ENCODE results near the gene KISS1.
A peak's percentile ranks its signal among the peaks of the same experiment; 100 is the strongest.

KISS1 gene

GRCh38 chr1:204216236-204216635, 19.9 kb upstream of the KISS1 start:
- Histone ChIP-seq H3K27me3 (ENCODE audit: control insufficient read depth, insufficient read depth, low read length) (peaks cover 11% of the 10 kb centered on the region), H3K4me1 (ENCODE audit: control insufficient read depth, insufficient read depth, low read length) (no peaks in the 10 kb centered on the region), H3K9ac (ENCODE audit: low read length) (no peak overlapping the region)

GRCh38 chr1:204213668-204214662, 17.7 kb upstream of the KISS1 start, which contains the start of gene GOLT1A:
Gene GOLT1A, minus strand, starts transcription at chr1:204213988. Its CDS starts 82 bp downstream, at chr1:204213906.
- no peaks in the 10 kb centered on the region for H3K36me3 ChIP-seq (ENCODE audit: control insufficient read depth, insufficient read depth, low read length)
- H3K27ac ChIP-seq (ENCODE audit: low read depth, low read length) = no peak within 1 kb of the TSS
- H3K4me3 ChIP-seq (ENCODE audit: low read length) = peak within 1 kb of the TSS; percentile 51
- no peaks in the 10 kb centered on the region for H3K4me1 ChIP-seq (ENCODE audit: control insufficient read depth, insufficient read depth, low read length)
- no peak within 1 kb of the TSS for H3K9ac ChIP-seq (ENCODE audit: low read length)
- H3K27me3 ChIP-seq (ENCODE audit: control insufficient read depth, insufficient read depth, low read length) = peaks cover 11% of the 10 kb centered on the region

More at GRCh38 chr1:204216236-204216635, 19.9 kb upstream of the KISS1 start:
- Histone ChIP-seq H3K36me3 (ENCODE audit: control insufficient read depth, insufficient read depth, low read length) (no peaks in the 10 kb centered on the region), H3K27ac (ENCODE audit: low read depth, low read length) (no peak overlapping the region), H3K4me3 (ENCODE audit: low read length) (no peak overlapping the region)

GRCh38 chr1:204212715-204213114, 16.4 kb upstream of the KISS1 start:
- Histone ChIP-seq H3K9ac (ENCODE audit: low read length) (no peak overlapping the region), H3K27ac (ENCODE audit: low read depth, low read length) (no peak overlapping the region), H3K4me3 (ENCODE audit: low read length) (no peak overlapping the region)

GRCh38 chr1:204211046-204211445, 14.8 kb upstream of the KISS1 start:
- Histone ChIP-seq H3K27me3 (ENCODE audit: control insufficient read depth, insufficient read depth, low read length) (peaks cover 11% of the 10 kb centered on the region), H3K36me3 (ENCODE audit: control insufficient read depth, insufficient read depth, low read length) (no peaks in the 10 kb centered on the region), H3K27ac (ENCODE audit: low read depth, low read length) (no peak overlapping the region), H3K9ac (ENCODE audit: low read length) (no peak overlapping the region), H3K4me3 (ENCODE audit: low read length) (no peak overlapping the region), H3K4me1 (ENCODE audit: control insufficient read depth, insufficient read depth, low read length) (no peaks in the 10 kb centered on the region)

More at GRCh38 chr1:204212715-204213114, 16.4 kb upstream of the KISS1 start:
- peaks cover 11% of the 10 kb centered on the region for H3K27me3 ChIP-seq (ENCODE audit: control insufficient read depth, insufficient read depth, low read length)
- H3K4me1 ChIP-seq (ENCODE audit: control insufficient read depth, insufficient read depth, low read length) = no peaks in the 10 kb centered on the region
- H3K36me3 ChIP-seq (ENCODE audit: control insufficient read depth, insufficient read depth, low read length) = no peaks in the 10 kb centered on the region

GRCh38 chr1:204207136-204207616, 10.9 kb upstream of the KISS1 start:
- Histone ChIP-seq H3K27me3 (ENCODE audit: control insufficient read depth, insufficient read depth, low read length) (no peaks in the 10 kb centered on the region), H3K27ac (ENCODE audit: low read depth, low read length) (no peak overlapping the region), H3K9ac (ENCODE audit: low read length) (no peak overlapping the region), H3K36me3 (ENCODE audit: control insufficient read depth, insufficient read depth, low read length) (no peaks in the 10 kb centered on the region), H3K4me1 (ENCODE audit: control insufficient read depth, insufficient read depth, low read length) (no peaks in the 10 kb centered on the region), H3K4me3 (ENCODE audit: low read length) (no peak overlapping the region)

- no peak overlapping the region for H3K27ac ChIP-seq (ENCODE audit: low read depth, low read length)
- no peak overlapping the region for H3K9ac ChIP-seq (ENCODE audit: low read length)
- no peaks in the 10 kb centered on the region for H3K27me3 ChIP-seq (ENCODE audit: control insufficient read depth, insufficient read depth, low read length)
- no peak overlapping the region for H3K4me3 ChIP-seq (ENCODE audit: low read length)
- no peaks in the 10 kb centered on the region for H3K4me1 ChIP-seq (ENCODE audit: control insufficient read depth, insufficient read depth, low read length)
- no peaks in the 10 kb centered on the region for H3K36me3 ChIP-seq (ENCODE audit: control insufficient read depth, insufficient read depth, low read length)
Observed at GRCh38 chr1:204206121-204206520, 9.8 kb upstream of the KISS1 start.

GRCh38 chr1:204205486-204205885, 9.2 kb upstream of the KISS1 start:
- Histone ChIP-seq H3K9ac (ENCODE audit: low read length) (no peak overlapping the region), H3K27ac (ENCODE audit: low read depth, low read length) (no peak overlapping the region), H3K4me3 (ENCODE audit: low read length) (no peak overlapping the region), H3K27me3 (ENCODE audit: control insufficient read depth, insufficient read depth, low read length) (no peaks in the 10 kb centered on the region), H3K4me1 (ENCODE audit: control insufficient read depth, insufficient read depth, low read length) (no peaks in the 10 kb centered on the region), H3K36me3 (ENCODE audit: control insufficient read depth, insufficient read depth, low read length) (no peaks in the 10 kb centered on the region)

- no peaks in the 10 kb centered on the region for H3K36me3 ChIP-seq (ENCODE audit: control insufficient read depth, insufficient read depth, low read length)
- no peak overlapping the region for H3K27ac ChIP-seq (ENCODE audit: low read depth, low read length)
- H3K27me3 ChIP-seq (ENCODE audit: control insufficient read depth, insufficient read depth, low read length) = no peaks in the 10 kb centered on the region
- H3K4me1 ChIP-seq (ENCODE audit: control insufficient read depth, insufficient read depth, low read length) = no peaks in the 10 kb centered on the region
- H3K9ac ChIP-seq (ENCODE audit: low read length) = no peak overlapping the region
- H3K4me3 ChIP-seq (ENCODE audit: low read length) = no peak overlapping the region
Observed at GRCh38 chr1:204204944-204205343, 8.7 kb upstream of the KISS1 start.

GRCh38 chr1:204203206-204203767, 7.0 kb upstream of the KISS1 start:
- Histone ChIP-seq H3K4me1 (ENCODE audit: control insufficient read depth, insufficient read depth, low read length) (no peaks in the 10 kb centered on the region), H3K36me3 (ENCODE audit: control insufficient read depth, insufficient read depth, low read length) (no peaks in the 10 kb centered on the region), H3K27me3 (ENCODE audit: control insufficient read depth, insufficient read depth, low read length) (no peaks in the 10 kb centered on the region), H3K4me3 (ENCODE audit: low read length) (no peak overlapping the region), H3K27ac (ENCODE audit: low read depth, low read length) (no peak overlapping the region), H3K9ac (ENCODE audit: low read length) (no peak overlapping the region)

GRCh38 chr1:204202481-204202880, 6.2 kb upstream of the KISS1 start:
- peaks cover 3% of the 10 kb centered on the region for H3K27me3 ChIP-seq (ENCODE audit: control insufficient read depth, insufficient read depth, low read length)
- no peaks in the 10 kb centered on the region for H3K36me3 ChIP-seq (ENCODE audit: control insufficient read depth, insufficient read depth, low read length)
- no peak overlapping the region for H3K9ac ChIP-seq (ENCODE audit: low read length)
- no peak overlapping the region for H3K27ac ChIP-seq (ENCODE audit: low read depth, low read length)
- H3K4me1 ChIP-seq (ENCODE audit: control insufficient read depth, insufficient read depth, low read length) = no peaks in the 10 kb centered on the region
- no peak overlapping the region for H3K4me3 ChIP-seq (ENCODE audit: low read length)

GRCh38 chr1:204201348-204202040, 5.2 kb upstream of the KISS1 start:
- no peak overlapping the region for H3K4me3 ChIP-seq (ENCODE audit: low read length)
- no peaks in the 10 kb centered on the region for H3K36me3 ChIP-seq (ENCODE audit: control insufficient read depth, insufficient read depth, low read length)
- H3K27ac ChIP-seq (ENCODE audit: low read depth, low read length) = no peak overlapping the region
- H3K27me3 ChIP-seq (ENCODE audit: control insufficient read depth, insufficient read depth, low read length) = peaks cover 5% of the 10 kb centered on the region
- H3K4me1 ChIP-seq (ENCODE audit: control insufficient read depth, insufficient read depth, low read length) = no peaks in the 10 kb centered on the region
- no peak overlapping the region for H3K9ac ChIP-seq (ENCODE audit: low read length)

- no peaks in the 10 kb centered on the region for H3K4me1 ChIP-seq (ENCODE audit: control insufficient read depth, insufficient read depth, low read length)
- H3K27me3 ChIP-seq (ENCODE audit: control insufficient read depth, insufficient read depth, low read length) = peaks cover 5% of the 10 kb centered on the region
- H3K9ac ChIP-seq (ENCODE audit: low read length) = no peak overlapping the region
- H3K36me3 ChIP-seq (ENCODE audit: control insufficient read depth, insufficient read depth, low read length) = no peaks in the 10 kb centered on the region
- H3K4me3 ChIP-seq (ENCODE audit: low read length) = no peak overlapping the region
- H3K27ac ChIP-seq (ENCODE audit: low read depth, low read length) = no peak overlapping the region
Observed at GRCh38 chr1:204199579-204199978, 3.3 kb upstream of the KISS1 start.
